HG03025 (cell line): ENCODE measurements around the gene ETFRF1.

Source experiments
- ATAC-seq: cut with Tn5 transposase; IDR thresholded peaks from one replicate; pipeline ENCODE4 v1.9.1; 2021; ENCODE audit warnings: mild to moderate bottlenecking, moderate library complexity; ENCODE audit not compliant: unreplicated experiment, low FRiP score

Gene ETFRF1

DNA sequence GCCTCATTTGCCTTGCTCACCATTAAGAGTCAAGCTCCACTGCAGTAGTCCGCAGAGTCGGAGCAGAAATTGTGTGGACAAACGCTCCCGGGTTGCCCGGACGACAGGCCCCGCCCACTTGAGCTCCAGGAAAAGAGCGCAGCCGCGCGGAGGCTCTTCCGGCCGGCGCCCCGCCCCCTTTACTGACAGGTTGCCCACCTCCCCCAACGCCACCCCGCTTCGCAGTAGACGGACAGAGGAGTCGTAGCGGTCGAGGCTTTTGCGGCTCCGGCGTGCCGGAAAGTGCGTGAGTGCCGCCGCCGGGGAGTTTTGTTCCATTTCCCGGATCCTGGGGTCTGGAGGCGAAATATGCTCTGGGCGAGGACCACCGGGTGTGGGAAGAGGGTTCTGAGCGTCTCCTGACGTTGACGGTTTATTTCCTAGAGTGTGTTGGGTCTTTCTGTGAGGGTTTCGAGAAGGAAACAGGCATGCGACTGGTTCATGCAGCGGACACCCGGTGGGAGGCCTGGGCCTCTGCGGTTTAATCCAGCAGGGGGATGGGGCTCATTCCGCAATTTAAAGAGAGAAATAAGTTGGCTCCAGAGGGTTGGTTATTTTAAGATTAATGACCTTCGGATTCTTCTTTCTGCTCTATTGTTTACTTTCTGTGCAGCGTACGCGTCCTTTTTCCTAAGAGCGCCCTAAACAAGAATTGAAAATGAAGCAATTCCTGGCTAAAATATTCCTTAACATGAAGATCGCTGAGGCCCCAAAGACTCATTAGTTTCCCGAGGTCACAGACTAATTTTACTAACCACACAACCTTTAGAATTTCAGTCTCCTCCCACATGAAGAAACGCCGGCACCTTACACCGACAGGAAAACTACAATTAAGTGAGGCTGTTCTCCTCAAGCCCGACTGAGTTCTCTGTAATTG, at the start of gene ETFRF1, which contains the start of gene DNAI7:
TSS of gene ETFRF1 (plus strand) at position 182 of the 916 bp plus-strand sequence. CDS start 8,720 bp downstream, outside the sequence.
TSS of gene DNAI7 (minus strand) at position 105 of the 916 bp plus-strand sequence. CDS start at position 23, 82 bp downstream.
- ATAC-seq: peak; percentile 90

DNA sequence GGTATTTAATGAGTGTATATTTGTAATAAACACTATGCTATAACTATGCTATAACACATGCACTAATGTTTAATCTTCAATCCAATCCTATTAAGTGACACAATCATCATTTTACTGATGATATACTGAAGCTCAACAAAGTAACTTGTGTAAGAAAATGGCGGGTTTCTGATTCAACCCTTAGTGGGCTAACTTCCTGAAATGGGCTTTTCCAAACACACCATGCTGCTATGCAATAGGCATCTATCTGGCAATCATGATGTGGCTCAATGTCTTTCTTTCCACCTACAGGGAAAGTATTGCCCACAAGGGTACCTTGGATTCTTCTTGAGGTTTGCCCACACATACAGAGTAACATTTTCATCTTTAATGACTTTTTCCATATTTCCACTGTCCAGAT, 48.4 kb upstream of the ETFRF1 start:
- ATAC-seq: no peak

GRCh38 chr12:25151476-25151875, 43.6 kb upstream of the ETFRF1 start:
- ATAC-seq: no peak

DNA sequence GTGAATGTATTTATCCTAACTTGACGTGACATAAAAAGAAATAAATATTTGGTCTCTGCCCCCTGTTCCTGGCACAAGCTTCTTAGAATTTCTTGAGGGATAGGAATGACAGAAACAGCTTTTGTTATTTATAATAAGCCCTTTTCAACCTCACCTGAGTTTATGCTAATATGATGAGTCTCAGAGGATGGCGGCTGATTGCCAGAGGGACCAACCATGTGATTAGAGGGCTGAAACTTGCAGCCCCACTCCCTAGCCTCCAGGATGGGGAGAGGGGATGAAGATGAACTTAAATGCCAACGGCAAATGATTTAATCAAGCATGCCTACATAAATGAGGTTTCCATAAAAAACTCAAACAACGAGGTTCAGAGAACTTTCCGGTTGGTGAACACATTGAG, 43.0 kb upstream of the ETFRF1 start:
- no peak for ATAC-seq

- no peak for ATAC-seq
Measured at GRCh38 chr12:25155022-25155576, 39.9 kb upstream of the ETFRF1 start.

DNA sequence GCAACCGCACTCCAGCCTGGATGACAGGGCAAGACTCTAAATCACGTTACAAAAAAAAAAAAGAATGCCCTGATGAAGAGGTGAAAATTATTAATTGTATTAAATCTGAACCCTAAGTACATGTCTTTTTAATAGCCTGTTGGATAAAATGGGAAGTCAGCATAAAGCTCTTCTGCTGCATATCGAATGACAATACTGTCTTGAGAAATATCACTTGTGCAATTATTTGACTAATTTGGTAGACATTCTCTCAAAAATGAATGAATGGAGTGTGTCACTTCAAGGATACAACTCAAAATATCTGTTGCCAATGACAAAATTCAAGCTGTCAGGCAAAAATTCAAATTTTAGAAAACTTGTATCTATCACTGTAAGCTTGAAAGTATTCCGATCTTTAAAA, 39.0 kb upstream of the ETFRF1 start:
- no peak for ATAC-seq

DNA sequence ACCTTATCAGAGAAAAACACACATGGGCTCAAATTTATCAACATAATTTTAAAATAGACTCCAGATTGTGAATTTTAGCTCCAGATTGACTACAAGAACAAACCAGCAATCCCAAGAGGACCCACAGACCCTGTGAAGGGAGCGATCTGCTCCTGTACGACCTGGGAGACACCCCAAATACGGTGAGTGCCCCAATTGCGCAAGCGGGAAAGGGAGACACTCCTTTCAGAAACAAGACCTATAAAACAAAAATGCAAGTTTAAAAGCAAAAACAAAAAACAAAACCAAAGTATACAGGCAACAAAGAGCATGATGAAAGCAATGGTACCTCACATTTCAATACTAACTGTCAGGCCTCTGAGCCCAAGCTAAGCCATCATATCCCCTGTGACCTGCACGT, 32.2 kb upstream of the ETFRF1 start:
- ATAC-seq: no peak

DNA sequence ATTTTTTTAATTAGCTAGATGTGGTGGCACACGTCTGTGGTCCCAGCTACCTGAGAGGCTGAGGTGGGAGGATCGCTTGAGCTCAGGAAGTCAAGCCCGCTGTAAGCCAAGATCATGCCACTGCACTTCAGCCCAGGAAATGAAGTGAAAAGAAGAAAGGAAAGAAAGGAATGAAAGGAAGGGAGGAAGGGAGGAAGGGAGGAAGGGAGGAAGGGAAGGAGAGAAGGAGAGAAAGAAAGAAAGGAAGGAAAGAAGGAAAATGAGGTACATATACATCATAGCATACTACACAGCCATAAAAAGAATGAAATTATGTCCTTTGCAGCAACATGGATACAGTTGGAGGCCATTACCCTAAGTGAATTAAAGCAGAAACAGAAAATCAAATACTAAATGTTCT, 12.3 kb upstream of the ETFRF1 start:
- no peak for ATAC-seq

DNA sequence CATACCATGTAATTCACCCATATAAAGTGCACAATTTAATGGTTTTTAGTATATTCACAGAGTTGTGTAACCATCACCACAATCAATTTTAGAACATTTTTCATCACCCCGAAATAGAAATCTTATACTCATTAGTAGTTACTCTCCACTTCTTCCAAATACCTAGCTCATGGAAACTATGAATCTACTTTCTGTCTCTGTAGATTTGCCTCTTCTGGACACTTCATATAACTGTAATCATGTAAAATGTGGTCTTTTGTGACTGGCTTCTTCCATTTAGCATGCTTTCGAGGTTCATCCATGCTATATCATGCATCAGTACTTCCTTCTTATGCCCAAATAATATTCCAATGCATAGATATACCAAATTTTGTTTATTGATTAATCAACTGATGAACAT, 10.9 kb upstream of the ETFRF1 start:
- ATAC-seq: no peak

GRCh38 chr12:25186038-25186787, 8.8 kb upstream of the ETFRF1 start:
- peak; percentile 64 for ATAC-seq

DNA sequence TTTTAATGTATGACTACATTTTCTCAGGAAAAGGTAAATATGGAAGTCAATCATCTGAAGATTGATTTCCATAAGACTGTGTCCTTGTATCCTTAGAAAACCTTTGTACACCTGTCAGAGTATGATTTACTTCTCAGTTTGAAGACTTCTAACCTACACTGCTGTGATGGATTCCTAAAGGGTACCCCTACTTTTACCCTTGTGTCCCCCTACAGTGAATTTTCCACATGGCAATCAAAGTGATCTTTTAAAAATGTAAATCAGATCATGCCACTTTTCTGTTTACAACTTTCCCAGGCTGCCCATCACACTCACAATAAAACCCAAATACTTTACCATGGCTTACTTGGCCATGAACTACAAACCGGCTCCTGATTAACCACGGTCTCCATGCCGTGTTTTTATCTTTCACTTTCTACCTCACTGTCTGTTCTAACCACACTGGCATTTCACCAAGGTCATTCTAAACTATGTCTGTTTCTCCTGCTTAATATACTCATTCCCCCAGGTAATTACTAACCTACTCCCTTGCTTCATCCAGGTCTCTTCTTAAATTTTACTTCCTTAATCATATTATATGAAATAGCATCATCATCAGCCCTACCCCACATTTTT, 8.1 kb upstream of the ETFRF1 start:
- ATAC-seq: no peak

DNA sequence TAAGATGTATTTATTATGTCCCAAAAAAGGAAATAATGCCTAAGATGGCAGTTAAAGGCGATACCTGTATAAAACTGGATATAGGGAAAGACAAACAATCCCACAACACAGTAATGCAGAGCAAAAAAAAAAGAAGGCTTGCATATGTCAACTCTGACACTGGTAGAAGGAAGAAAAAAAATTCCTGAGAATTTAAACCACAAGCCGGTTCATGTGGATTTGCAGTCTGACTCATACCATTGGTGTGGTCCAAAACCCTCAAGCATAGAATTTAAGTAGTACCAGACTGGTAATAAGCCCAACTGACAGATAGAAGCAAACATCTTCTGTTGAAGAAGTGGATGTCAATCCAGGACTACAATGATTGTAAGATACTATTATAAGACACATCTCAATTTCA, 7.3 kb upstream of the ETFRF1 start:
- ATAC-seq: no peak

GRCh38 chr12:25189656-25190055, 5.4 kb upstream of the ETFRF1 start:
- no peak for ATAC-seq

DNA sequence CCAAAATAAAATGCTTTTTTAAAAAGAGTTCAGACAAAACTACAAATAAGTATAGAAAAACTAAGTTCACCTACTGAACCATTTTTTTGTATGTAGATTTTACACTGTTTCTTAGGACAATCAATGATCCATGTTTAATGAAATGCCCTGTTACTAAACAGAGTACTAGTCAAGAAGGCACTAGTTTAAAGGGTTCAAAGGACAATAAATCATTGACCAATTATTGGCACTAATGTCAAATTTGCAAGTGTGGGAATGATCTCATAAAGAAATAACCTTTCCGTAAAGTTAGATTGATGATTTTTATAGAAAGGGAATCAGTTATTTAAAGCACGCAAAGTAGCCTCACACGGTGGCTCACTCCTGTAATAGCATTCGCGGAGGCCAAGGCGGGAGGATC, 4.2 kb upstream of the ETFRF1 start:
- ATAC-seq: no peak

- ATAC-seq: no peak
Measured at GRCh38 chr12:25194214-25194613, 823 bp upstream of the ETFRF1 start.

- no peak for ATAC-seq
Measured at GRCh38 chr12:25194722-25195055, 348 bp upstream of the ETFRF1 start.

- no peak for ATAC-seq
Measured at GRCh38 chr12:25197608-25198007, 2.6 kb downstream of the ETFRF1 start.

DNA sequence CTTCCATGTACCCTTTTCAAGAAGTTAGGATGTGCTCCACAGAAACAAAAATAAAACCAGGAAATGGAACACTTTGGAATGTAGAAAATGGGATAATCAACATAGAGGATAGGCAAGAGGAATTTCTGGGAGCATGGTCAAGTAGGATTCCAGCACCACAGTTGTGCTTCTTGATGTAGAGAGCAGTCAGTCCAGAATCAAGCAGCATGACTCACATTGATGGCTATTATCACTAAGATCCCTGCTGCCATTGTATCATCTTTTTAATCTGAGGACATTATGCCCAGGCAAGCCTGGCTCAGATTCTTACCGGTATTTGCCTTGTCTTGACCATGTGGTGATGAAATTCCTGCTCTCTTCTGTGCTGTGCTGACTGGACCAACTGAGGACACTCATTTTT, 5.7 kb downstream of the ETFRF1 start:
- ATAC-seq: no peak

- ATAC-seq: no peak
Measured at GRCh38 chr12:25202137-25202536, 7.1 kb downstream of the ETFRF1 start.

DNA sequence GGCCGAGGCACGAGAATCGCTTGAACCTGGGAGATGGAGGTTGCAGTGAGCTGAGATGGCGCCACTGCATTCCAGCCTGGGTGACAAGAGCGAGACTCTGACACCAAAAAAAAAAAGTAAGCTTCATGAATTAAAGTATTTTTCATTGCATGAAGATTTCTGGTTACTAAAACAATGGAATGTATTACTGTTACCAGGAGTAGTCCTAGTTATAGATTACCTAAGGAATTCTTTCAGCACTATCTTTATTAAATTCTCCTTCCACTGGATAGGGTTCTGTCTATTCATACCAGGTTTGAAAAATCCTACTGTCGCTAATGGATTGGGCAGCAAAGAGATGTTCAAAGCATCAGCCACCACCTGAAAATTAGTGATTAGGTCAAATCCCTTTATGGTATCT, 12.4 kb downstream of the ETFRF1 start:
- ATAC-seq: no peak

GRCh38 chr12:25207846-25208245, 12.8 kb downstream of the ETFRF1 start:
- ATAC-seq: no peak
